Measurements from ENCODE around the gene EME2. TPM values are rescaled to one million over a fixed set of nuclear protein-coding genes. Genes with fewer than 3 reads are reported as not detected.

Gene EME2
- total RNA-seq, 1 donor from 2014 or later = 14.0 TPM

GRCh38 chr16:1740234-1740633 is 32.4 kb upstream of the EME2 start:
- DNase-seq (ENCODE audit: low read depth) = no peak
- TF ChIP-seq, protein P1, sequence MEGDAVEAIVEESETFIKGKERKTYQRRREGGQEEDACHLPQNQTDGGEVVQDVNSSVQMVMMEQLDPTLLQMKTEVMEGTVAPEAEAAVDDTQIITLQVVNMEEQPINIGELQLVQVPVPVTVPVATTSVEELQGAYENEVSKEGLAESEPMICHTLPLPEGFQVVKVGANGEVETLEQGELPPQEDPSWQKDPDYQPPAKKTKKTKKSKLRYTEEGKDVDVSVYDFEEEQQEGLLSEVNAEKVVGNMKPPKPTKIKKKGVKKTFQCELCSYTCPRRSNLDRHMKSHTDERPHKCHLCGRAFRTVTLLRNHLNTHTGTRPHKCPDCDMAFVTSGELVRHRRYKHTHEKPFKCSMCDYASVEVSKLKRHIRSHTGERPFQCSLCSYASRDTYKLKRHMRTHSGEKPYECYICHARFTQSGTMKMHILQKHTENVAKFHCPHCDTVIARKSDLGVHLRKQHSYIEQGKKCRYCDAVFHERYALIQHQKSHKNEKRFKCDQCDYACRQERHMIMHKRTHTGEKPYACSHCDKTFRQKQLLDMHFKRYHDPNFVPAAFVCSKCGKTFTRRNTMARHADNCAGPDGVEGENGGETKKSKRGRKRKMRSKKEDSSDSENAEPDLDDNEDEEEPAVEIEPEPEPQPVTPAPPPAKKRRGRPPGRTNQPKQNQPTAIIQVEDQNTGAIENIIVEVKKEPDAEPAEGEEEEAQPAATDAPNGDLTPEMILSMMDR (conservative IDR thresholded peaks at IDR 0.05; ENCODE audit: low read depth, low read length) = no peak

DNA sequence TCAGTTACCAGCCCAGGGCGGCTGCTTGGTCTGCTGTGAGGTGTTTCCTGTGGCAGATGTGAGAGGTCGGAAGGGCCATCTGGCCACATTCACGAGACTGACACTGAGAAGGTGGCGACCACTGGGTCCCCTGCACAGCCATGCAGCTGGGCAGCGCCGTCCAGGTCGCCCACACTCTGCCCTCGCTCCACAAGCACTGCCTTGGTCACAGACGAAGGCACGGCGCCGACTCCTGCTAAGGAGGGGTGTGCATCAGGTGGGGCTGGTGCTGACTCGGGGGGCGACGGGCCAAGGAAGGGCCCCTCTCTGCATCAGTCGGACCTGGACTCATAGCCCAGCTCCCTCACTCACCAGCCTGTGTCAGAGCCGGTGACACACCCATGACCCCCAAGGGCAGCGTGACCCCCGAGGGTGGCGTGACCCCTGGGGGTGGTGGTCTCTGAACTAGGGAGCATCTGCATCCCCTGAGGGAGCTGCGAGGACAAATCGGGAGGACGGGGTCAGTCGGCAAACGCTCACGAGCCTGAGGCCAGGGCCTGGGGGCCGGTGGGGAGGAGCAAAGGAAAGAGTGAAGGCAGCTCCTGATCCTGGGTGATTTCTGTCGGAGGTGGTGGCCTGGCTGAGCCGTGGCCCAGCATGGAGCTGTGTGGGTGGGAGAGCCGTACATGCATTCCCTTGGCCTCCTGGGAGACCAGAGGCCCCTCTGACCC is 31.7 kb upstream of the EME2 start:
- TF ChIP-seq, protein P1 (conservative IDR thresholded peaks at IDR 0.05; ENCODE audit: low read depth, low read length) = no peak
- DNase-seq (ENCODE audit: low read depth) = no peak
- H3K4me3 ChIP-seq (ENCODE audit: low read depth, low read length) = no peak overlapping the region

More at GRCh38 chr16:1740234-1740633, 32.4 kb upstream of the EME2 start:
- no peak overlapping the region for H3K4me3 ChIP-seq (ENCODE audit: low read depth, low read length)

DNA sequence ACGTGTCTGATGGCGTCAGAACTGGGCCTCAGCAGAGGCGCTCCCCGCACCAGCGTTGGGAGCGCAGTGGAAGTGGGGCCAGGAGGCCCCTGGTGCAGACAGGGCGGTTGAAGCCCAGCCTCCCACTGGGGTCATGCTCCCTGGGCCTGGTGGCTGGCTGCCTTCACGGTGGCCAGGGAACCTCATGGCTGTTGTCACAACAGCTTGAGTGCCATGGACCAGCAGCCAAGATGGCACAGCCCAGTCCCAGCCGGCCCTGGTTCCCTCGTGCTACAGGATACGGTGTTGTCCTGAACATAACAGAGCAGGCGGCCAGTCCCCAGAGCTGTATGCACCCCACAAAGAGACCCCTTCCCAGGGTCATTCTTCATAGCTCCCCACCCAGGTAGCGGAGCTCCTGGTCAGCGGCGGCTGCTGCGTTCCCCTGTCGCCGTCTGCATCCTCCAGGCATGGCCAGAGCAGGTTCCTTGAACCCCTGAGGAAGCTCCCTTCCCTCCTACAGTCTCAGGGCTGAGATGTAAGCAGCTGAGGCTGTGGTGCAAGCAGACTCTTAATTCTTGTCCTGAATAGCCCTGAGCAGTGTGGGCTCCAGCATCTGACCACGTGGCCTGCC is 31.0 kb upstream of the EME2 start:
- DNase-seq (ENCODE audit: low read depth) = no peak
- TF ChIP-seq, protein P1 (conservative IDR thresholded peaks at IDR 0.05; ENCODE audit: low read depth, low read length) = no peak
- no peak overlapping the region for H3K4me3 ChIP-seq (ENCODE audit: low read depth, low read length)

GRCh38 chr16:1743376-1744337 is 29.0 kb upstream of the EME2 start:
- DNase-seq (ENCODE audit: low read depth) = no peak
- no peak overlapping the region for H3K4me3 ChIP-seq (ENCODE audit: low read depth, low read length)
- TF ChIP-seq, protein P1 (conservative IDR thresholded peaks at IDR 0.05; ENCODE audit: low read depth, low read length) = no peak

- DNase-seq (ENCODE audit: low read depth) = no peak
- no peak overlapping the region for H3K4me3 ChIP-seq (ENCODE audit: low read depth, low read length)
- TF ChIP-seq, protein P1 (conservative IDR thresholded peaks at IDR 0.05; ENCODE audit: low read depth, low read length) = no peak
Observed at GRCh38 chr16:1744338-1744840, 28.2 kb upstream of the EME2 start.

GRCh38 chr16:1745181-1745899 is 27.3 kb upstream of the EME2 start:
- H3K4me3 ChIP-seq (ENCODE audit: low read depth, low read length) = no peak overlapping the region
- TF ChIP-seq, protein P1 (conservative IDR thresholded peaks at IDR 0.05; ENCODE audit: low read depth, low read length) = no peak
- no peak for DNase-seq (ENCODE audit: low read depth)
